Activated naive CD4-positive, alpha-beta T cell (primary cell): Measurements from ENCODE around the gene FKBP2.
A peak's percentile ranks its signal among the peaks of the same experiment; 100 is the strongest.

Experiments
- DNase-seq, 4 experiments: peaks; one replicate each; lab custom pipeline; 2025; lab: John Stamatoyannopoulos, UW

Gene FKBP2

GRCh38 chr11:64240435-64241240, at the start of gene FKBP2:
FKBP2 (plus strand) TSS chr11:64241095; CDS start chr11:64242388, 1,293 bp downstream.
- DNase-seq: peak; percentile 92 to 99 (median 96)

GRCh38 chr11:64192434-64192833, 48.5 kb upstream of the FKBP2 start:
- no peak for DNase-seq

DNA sequence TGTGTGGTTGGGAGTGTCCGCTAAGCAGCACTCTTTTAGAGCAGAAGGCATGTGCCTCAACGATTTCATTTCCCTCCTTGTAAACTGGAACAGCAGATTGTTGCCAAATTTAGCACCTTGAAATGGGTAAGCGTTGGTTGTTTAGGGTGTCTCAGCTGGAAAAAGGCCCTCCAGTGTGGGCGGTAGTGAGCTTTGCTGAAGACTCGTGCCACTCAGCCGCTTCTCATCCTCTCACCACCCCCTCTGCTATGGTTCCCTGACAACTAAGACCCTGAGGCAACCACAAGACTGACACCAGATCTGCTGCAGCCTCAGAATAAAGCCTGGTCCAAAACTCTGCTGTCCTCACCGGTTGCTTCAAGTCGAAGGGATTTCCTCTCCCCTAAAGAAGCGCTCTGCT, 44.3 kb upstream of the FKBP2 start:
- DNase-seq: no peak

- no peak for DNase-seq
These were observed 42.4 kb upstream of the FKBP2 start for GRCh38 chr11:64198511-64198910.

DNA sequence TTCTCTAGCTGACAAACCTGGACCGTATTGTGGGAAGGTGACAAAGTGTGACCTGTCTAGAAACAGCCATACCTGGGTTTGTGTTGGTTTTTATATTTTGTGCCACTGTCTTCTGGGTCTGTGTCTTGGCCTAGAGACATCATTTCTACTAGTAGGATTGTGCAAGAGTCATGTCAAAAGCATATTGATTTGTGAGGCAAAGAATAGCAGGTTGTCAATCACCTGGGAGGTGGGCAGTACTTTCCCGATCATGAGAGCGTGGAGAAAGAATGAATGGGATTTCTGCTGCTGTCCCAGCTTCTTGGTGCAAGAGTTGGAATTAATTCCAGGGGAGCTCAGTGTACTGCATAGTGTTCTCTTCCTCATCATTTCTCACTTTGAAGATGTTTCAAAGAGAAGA, 39.4 kb upstream of the FKBP2 start:
- no peak for DNase-seq

- DNase-seq: no peak
These were observed 37.9 kb upstream of the FKBP2 start for GRCh38 chr11:64202992-64203391.

- DNase-seq: no peak
These were observed 37.3 kb upstream of the FKBP2 start for GRCh38 chr11:64203421-64204079.

- no peak for DNase-seq
These were observed 36.8 kb upstream of the FKBP2 start for GRCh38 chr11:64204080-64204440.

DNA sequence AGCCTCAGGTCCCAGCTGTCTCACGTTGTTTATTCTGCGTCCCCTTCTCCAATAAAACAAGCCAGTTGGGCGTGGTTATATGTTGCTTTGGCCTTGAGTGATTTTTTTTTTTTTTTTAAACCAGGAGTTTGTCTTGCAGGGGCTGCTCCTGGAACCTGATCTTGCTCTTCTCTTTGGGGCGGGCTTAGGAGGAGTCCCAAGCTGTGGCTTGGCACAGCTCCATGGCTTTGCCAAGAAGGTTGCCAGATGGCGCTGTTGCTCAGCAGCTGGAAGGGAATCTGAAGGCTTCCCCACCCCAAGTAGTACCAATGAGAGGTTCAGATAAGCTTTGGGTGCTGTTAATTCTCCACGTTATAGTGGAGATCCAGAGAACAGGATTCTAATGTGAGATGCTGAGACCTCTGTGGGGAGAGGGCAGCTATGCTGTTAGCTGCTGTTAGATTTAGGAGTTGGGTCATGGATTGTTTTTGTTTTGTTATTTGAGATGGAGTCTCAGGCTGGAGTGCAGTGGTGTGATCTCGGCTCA, 36.4 kb upstream of the FKBP2 start:
- peak in 3 of 4 experiments; percentile 26 to 78 (median 66) for DNase-seq

GRCh38 chr11:64206457-64207255, 34.2 kb upstream of the FKBP2 start, which contains the start of gene FERMT3:
FERMT3 (plus strand) TSS chr11:64206721; CDS start chr11:64207365, 644 bp downstream.
- peak in 2 of 4 experiments; percentile 38 to 64 for DNase-seq

GRCh38 chr11:64207256-64208085, 33.4 kb upstream of the FKBP2 start:
- peak; percentile 36 to 70 (median 45) for DNase-seq

GRCh38 chr11:64208086-64208795, 32.7 kb upstream of the FKBP2 start:
- no peak for DNase-seq

- DNase-seq: no peak
These were observed 31.9 kb upstream of the FKBP2 start for GRCh38 chr11:64208796-64209562.

GRCh38 chr11:64209563-64209843, 31.4 kb upstream of the FKBP2 start:
- DNase-seq: no peak

GRCh38 chr11:64210301-64211020, 30.4 kb upstream of the FKBP2 start:
- no peak for DNase-seq

DNA sequence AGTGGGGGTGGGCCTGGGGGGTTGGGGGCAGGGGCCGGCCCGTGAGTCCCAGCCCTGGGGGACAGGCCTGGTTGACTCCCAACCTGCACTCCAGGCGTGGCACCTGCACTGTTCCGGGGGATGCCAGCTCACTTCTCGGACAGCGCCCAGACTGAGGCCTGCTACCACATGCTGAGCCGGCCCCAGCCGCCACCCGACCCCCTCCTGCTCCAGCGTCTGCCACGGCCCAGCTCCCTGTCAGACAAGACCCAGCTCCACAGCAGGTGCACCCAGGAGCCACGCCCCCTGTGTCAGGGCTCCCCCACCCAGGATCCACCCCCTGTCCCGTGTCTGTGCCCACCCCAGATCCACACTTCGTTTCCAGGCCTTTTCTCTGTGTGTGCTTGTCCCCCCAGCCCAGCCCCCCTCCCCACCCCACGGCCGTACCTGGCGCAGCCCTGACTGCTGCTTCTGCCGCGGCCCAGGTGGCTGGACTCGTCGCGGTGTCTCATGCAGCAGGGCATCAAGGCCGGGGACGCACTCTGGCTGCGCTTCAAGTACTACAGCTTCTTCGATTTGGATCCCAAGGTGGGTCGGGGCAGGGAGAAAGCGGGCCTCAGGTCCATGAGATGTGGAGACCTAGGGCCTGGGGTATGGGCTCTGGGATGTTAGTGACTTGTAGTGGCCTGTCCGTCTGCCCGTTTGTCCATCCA, 29.6 kb upstream of the FKBP2 start:
- DNase-seq: no peak

GRCh38 chr11:64216879-64217278, 24.0 kb upstream of the FKBP2 start:
- DNase-seq: no peak

DNA sequence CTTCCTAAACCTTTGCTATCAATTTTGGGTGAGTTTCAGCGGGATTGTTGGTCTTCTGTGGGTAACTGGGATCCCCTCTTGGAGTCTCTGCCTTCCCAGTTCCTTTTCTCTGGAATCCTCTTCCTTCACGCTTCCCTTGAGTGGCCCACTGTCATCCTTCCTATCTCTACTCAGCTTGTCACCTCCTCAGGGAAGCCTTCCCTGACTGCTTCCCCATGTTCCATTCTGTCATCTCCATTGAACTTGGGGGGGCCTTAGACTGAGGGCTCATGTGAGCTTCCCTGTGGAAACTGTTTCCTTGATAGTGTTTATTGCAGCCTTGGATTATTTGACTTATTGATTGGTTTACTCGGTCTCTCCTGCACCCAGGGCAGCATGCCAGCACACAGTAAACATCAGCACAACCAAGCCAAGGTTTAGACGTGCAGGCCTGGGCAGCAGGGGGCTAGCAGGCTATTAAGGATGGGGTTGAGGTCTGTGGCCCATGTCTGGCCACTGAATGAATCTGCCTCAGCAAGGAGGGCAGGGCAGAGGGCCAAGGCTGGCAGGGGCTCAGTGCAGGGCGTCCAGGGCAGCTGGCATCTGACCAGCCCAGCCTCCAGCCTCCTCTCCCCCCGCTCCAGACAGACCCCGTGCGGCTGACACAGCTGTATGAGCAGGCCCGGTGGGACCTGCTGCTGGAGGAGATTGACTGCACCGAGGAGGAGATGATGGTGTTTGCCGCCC, 22.1 kb upstream of the FKBP2 start:
- DNase-seq: no peak
